ENCODE measurements around the gene DMD. TPM values are rescaled to one million over a fixed set of nuclear protein-coding genes. Genes with fewer than 3 reads are reported as not detected.

The DMD gene
- total and polyA plus RNA-seq, 2 of the 8 experiments (the other 6 are each of a cell fraction or from before 2014, with no cell fraction given), result 4.8 to 7.4 TPM

- Histone ChIP-seq H3K4me2 (ENCODE audit: insufficient read depth in 1 of 2, low read depth in 2 of 2, low read length in 2 of 2) (no peak overlapping the region), H2AK5ac (ENCODE audit: low read depth, low read length) (no peak overlapping the region), H3K27me3 (replicated peaks in 1 of 4; ENCODE audit: control insufficient read depth in 3 of 4, extremely low read depth in 1 of 4, insufficient read depth in 3 of 4, low read length in 3 of 4) (no peaks in the 10 kb centered on the region), H3K4me3 (ENCODE audit: extremely low read depth in 1 of 4, insufficient read depth in 2 of 4, low read depth in 3 of 4, low read length in 4 of 4) (no peak overlapping the region), H4K20me1 (replicated peaks in 1 of 2; ENCODE audit: control insufficient read depth in 1 of 2, insufficient read depth in 2 of 2, low read length in 2 of 2) (no peaks in the 10 kb centered on the region), H4K91ac (replicated peaks; ENCODE audit: insufficient read length, low read length) (no peak overlapping the region), H3K27ac (ENCODE audit: low read depth, low read length) (no peak overlapping the region), H3K23me2 (ENCODE audit: low read depth, low read length) (no peaks in the 10 kb centered on the region), H3K4ac (replicated peaks; ENCODE audit: insufficient read length, low read depth, low read length) (no peak overlapping the region), H4K8ac (ENCODE audit: extremely low read depth, insufficient read depth, low read length) (no peak overlapping the region), H3K4me1 (replicated peaks in 1 of 4; ENCODE audit: control insufficient read depth in 3 of 4, insufficient read depth in 4 of 4, low read length in 3 of 4) (no peaks in the 10 kb centered on the region), H3K36me3 (ENCODE audit: control insufficient read depth in 2 of 4, insufficient read depth in 4 of 4, low read length in 3 of 4) (no peaks in the 10 kb centered on the region), H2AFZ (ENCODE audit: low read length) (no peak overlapping the region), H3K79me2 (ENCODE audit: control insufficient read depth in 1 of 2, insufficient read depth in 2 of 2, low read length in 2 of 2) (no peaks in the 10 kb centered on the region), H3K56ac (replicated peaks; ENCODE audit: insufficient read length, low read depth, low read length) (no peak overlapping the region), H3K23ac (ENCODE audit: insufficient read length) (no peak overlapping the region), H2BK120ac (replicated peaks; ENCODE audit: low read depth, low read length) (no peak overlapping the region), H3K9me3 (ENCODE audit: insufficient read depth in 2 of 2, low read depth in 1 of 2, low read length in 1 of 2) (no peaks in the 10 kb centered on the region), H4K5ac (ENCODE audit: insufficient read length, low read depth, low read length) (no peak overlapping the region), H3K18ac (ENCODE audit: extremely low read depth, low read length) (no peak overlapping the region), H2BK15ac (ENCODE audit: low read length) (no peak overlapping the region), H3K79me1 (ENCODE audit: low read depth, low read length) (no peaks in the 10 kb centered on the region), H2BK20ac (ENCODE audit: low read length) (no peak overlapping the region), H2BK12ac (ENCODE audit: low read depth, low read length) (no peak overlapping the region), H3K14ac (ENCODE audit: insufficient read length) (no peak overlapping the region), H2BK5ac (ENCODE audit: low read depth, low read length) (no peak overlapping the region), H3K9ac (replicated peaks in 1 of 4; ENCODE audit: extremely low read depth in 1 of 4, low read depth in 3 of 4, low read length in 3 of 4) (no peak overlapping the region)
- no peak for FAIRE-seq
- DNase-seq (ENCODE audit: low read depth in 1 of 2, low spot score in 2 of 2), result no peak
- ChIA-PET POLR2A (ENCODE audit: partially characterized antibody) (no interaction called here), CTCF (ENCODE audit: partially characterized antibody) (no interaction called here)
- WGBS, 2 experiments (ENCODE audit: extremely low coverage in 1 of 2, insufficient coverage in 1 of 2, insufficient read length in 1 of 2, insufficient replicate concordance in 2 of 2, low coverage in 1 of 2, low lambda C conversion rate in 2 of 2, missing lambda C conversion rate in 1 of 2), result 92% methylated on average over 6 of the region's 6 CpGs; no CpG with 5 or more reads in 1 of the 2 experiments
- TF ChIP-seq KDM5A (IDR thresholded peaks at IDR 0.05; ENCODE audit: low read length), result no peak
- no peak for TF ChIP-seq ZNF274 (IDR thresholded peaks at IDR 0.05; ENCODE audit: borderline replicate concordance, extremely low read depth, low read length)
- no peak for TF ChIP-seq PHF8 (conservative IDR thresholded peaks at IDR 0.05; ENCODE audit: low read depth, low read length)
- TF ChIP-seq, protein P1, sequence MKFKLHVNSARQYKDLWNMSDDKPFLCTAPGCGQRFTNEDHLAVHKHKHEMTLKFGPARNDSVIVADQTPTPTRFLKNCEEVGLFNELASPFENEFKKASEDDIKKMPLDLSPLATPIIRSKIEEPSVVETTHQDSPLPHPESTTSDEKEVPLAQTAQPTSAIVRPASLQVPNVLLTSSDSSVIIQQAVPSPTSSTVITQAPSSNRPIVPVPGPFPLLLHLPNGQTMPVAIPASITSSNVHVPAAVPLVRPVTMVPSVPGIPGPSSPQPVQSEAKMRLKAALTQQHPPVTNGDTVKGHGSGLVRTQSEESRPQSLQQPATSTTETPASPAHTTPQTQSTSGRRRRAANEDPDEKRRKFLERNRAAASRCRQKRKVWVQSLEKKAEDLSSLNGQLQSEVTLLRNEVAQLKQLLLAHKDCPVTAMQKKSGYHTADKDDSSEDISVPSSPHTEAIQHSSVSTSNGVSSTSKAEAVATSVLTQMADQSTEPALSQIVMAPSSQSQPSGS (IDR thresholded peaks at IDR 0.05; ENCODE audit: low read length), result no peak
These were observed 1020.0 kb downstream of the DMD start for GRCh38 chrX:32191316-32191715.

Data from H1 (cell line).